Epithelial cell of proximal tubule (primary cell): ENCODE data around the gene HS3ST5. TPM values are rescaled to one million over a fixed set of nuclear protein-coding genes. Genes with fewer than 3 reads are reported as not detected.

Experiments used
- DNase-seq: peaks from one replicate; pipeline ENCODE4 v3.0.0-alpha.2; 2011; ENCODE audit warnings: low read depth
- H3K4me3 ChIP-seq: 2 replicates; pipeline ENCODE4 v1.5.1; 2011; ENCODE audit warnings: low read depth, mild to moderate bottlenecking, low read length
- total RNA-seq: library from RNA; depleted of rRNA; stranded (reverse); fragments of >200 nt; gene quantifications from 2 replicates; pipeline ENCODE4 v1.2.3, GENCODE V29; 2015
- TF ChIP-seq, protein P1 (sequence below): conservative IDR thresholded peaks from 2 replicates; pipeline ENCODE4 v1.5.1; 2012; ENCODE audit warnings: low read depth, mild to moderate bottlenecking, low read length

Gene HS3ST5
- total RNA-seq, 1 donor from 2014 or later: 0.17 TPM

GRCh38 chr6:114167583-114168576 lies 174.9 kb downstream of the HS3ST5 start:
- H3K4me3 ChIP-seq: no peak overlapping the region
- TF ChIP-seq, protein P1, sequence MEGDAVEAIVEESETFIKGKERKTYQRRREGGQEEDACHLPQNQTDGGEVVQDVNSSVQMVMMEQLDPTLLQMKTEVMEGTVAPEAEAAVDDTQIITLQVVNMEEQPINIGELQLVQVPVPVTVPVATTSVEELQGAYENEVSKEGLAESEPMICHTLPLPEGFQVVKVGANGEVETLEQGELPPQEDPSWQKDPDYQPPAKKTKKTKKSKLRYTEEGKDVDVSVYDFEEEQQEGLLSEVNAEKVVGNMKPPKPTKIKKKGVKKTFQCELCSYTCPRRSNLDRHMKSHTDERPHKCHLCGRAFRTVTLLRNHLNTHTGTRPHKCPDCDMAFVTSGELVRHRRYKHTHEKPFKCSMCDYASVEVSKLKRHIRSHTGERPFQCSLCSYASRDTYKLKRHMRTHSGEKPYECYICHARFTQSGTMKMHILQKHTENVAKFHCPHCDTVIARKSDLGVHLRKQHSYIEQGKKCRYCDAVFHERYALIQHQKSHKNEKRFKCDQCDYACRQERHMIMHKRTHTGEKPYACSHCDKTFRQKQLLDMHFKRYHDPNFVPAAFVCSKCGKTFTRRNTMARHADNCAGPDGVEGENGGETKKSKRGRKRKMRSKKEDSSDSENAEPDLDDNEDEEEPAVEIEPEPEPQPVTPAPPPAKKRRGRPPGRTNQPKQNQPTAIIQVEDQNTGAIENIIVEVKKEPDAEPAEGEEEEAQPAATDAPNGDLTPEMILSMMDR: no peak
- DNase-seq: no peak

GRCh38 chr6:114164207-114164606 lies 178.6 kb downstream of the HS3ST5 start:
- TF ChIP-seq, protein P1: no peak
- no peak overlapping the region for H3K4me3 ChIP-seq
- no peak for DNase-seq

- DNase-seq: no peak
- TF ChIP-seq, protein P1: no peak
- H3K4me3 ChIP-seq: no peak overlapping the region
Measured at GRCh38 chr6:114162691-114163347, 180.0 kb downstream of the HS3ST5 start.

- no peak overlapping the region for H3K4me3 ChIP-seq
- TF ChIP-seq, protein P1: no peak
- no peak for DNase-seq
Measured at GRCh38 chr6:114160881-114161280, 181.9 kb downstream of the HS3ST5 start.

DNA sequence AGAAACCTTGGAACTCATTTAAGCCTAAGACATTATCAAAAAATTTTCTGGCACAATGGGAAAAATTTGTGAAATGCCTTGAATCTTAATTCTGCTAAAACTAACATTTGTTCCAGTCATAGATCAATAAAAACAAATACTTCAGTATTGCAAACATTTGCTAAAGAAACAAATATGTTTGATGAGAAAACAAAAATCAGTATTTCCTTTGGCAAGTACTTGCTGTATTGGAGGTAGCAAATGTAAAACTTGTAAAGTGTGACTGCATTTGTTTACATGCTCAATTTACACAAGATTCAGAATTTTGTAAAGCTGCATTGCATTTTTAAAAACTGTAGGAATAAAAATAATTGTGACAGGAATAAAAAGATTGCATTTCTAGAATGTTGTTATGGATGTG lies 183.1 kb downstream of the HS3ST5 start:
- TF ChIP-seq, protein P1: no peak
- no peak for DNase-seq

GRCh38 chr6:114158838-114159694 lies 183.8 kb downstream of the HS3ST5 start:
- no peak overlapping the region for H3K4me3 ChIP-seq
- TF ChIP-seq, protein P1: no peak
- no peak for DNase-seq

More for the DNA sequence above, 183.1 kb downstream of the HS3ST5 start:
- no peak overlapping the region for H3K4me3 ChIP-seq
